HepG2 (cell line): ENCODE results near the gene TIMM8B. TPM values are rescaled to one million over a fixed set of nuclear protein-coding genes. Genes with fewer than 3 reads are reported as not detected.

Experiments used
- ATAC-seq: fragments of 200-7000 bp; cut with Tn5 transposase; 3 replicates; pipeline ENCODE4 v1.9.1; 2020; ENCODE audit warnings: mild to moderate bottlenecking, moderate library complexity
- BruUV-seq: library from RNA; stranded (reverse); fragments of 400-500 nt; replicated peaks from 2 replicates; lab custom pipeline; 2021; lab: Mats Ljungman, UMichigan
- CTCF ChIA-PET: fragments of 300-600 bp; formaldehyde crosslinking; extraction: SDS; loops from one replicate; lab custom pipeline; 2021; ENCODE audit warnings: low total read pairs, inconsistent platforms, low intra/inter-chr PET ratio; lab: Yijun Ruan, JAX
- POLR2A ChIA-PET: fragments of 350-600 bp; sonication (Branson Sonifier 250); formaldehyde crosslinking; loops from one replicate; lab custom pipeline; 2020; ENCODE audit warnings: antibody characterized with exemption, inconsistent platforms; lab: Yijun Ruan, JAX
- DNase-seq: peaks from one replicate; pipeline ENCODE4 v3.0.0-alpha.2; 2015; ENCODE audit warnings: low spot score
- FAIRE-seq: peaks from 3 replicates; lab custom pipeline; 2011; peaks lifted over from hg19 to GRCh38; lab: Jason Lieb, UNC
- H2AFZ ChIP-seq: one replicate; pipeline ENCODE4 v1.6.1; 2011; ENCODE audit warnings: low read length, inconsistent platforms
- H3K27ac ChIP-seq: fragments of 300-600 bp; 3 replicates; pipeline ENCODE4 v1.8.0; 2011; ENCODE audit warnings: mixed run types, mild to moderate bottlenecking, mixed read lengths, low read length, inconsistent platforms; ENCODE audit not compliant: insufficient read depth; ENCODE audit errors: extremely low read length
- H3K27me3 ChIP-seq, 2 experiments: fragments of 200-600 bp in 1 of 2; 2 replicates in 1 of 2; 3 replicates in 1 of 2; pipeline versions ENCODE4 v1.6.0 to v1.8.0; 2011; ENCODE audit warnings: low read length in 2 of 2, mild to moderate bottlenecking in 2 of 2, moderate library complexity in 2 of 2, inconsistent platforms in 1 of 2; ENCODE audit not compliant: insufficient read depth in 2 of 2, control insufficient read depth in 1 of 2
- H3K36me3 ChIP-seq, 2 experiments: fragments of 200-600 bp in 1 of 2; replicated peaks in 1 of 2; 2 replicates in 1 of 2; 3 replicates in 1 of 2; pipeline versions ENCODE4 v1.5.1 to v1.8.0; 2011; ENCODE audit warnings: low read length in 2 of 2, inconsistent platforms in 1 of 2; ENCODE audit not compliant: insufficient read depth in 2 of 2, control insufficient read depth in 1 of 2
- H3K4me1 ChIP-seq: 2 replicates; pipeline ENCODE4 v1.5.1; 2012; ENCODE audit warnings: low read length, inconsistent platforms; ENCODE audit not compliant: insufficient read depth
- H3K4me2 ChIP-seq: 2 replicates; pipeline ENCODE4 v1.6.0; 2011; ENCODE audit warnings: low read depth, low read length, inconsistent platforms
- H3K4me3 ChIP-seq, 3 experiments: fragments of 200-600 bp in 1 of 3; sonication (generic), shearing (Covaris generic) in 1 of 3; replicated peaks in 1 of 3; 2 replicates each; pipeline ENCODE4 v1.5.1; 2011 to 2016; ENCODE audit warnings: low read length in 3 of 3, inconsistent platforms in 2 of 3, low read depth in 2 of 3, mild to moderate bottlenecking in 2 of 3, control low read depth in 1 of 3, mixed read lengths in 1 of 3; ENCODE audit not compliant: insufficient read depth in 1 of 3
- H3K79me2 ChIP-seq: one replicate; pipeline ENCODE4 v1.6.1; 2011; ENCODE audit warnings: low read length, inconsistent platforms; ENCODE audit not compliant: insufficient read depth
- H3K9ac ChIP-seq: 2 replicates; pipeline ENCODE4 v1.6.0; 2011; ENCODE audit warnings: mild to moderate bottlenecking, low read depth, low read length, inconsistent platforms; ENCODE audit not compliant: insufficient read depth
- H3K9me3 ChIP-seq: 2 replicates; pipeline ENCODE4 v1.5.1; 2012; ENCODE audit warnings: mild to moderate bottlenecking, low read length
- H4K20me1 ChIP-seq: 2 replicates; pipeline ENCODE4 v1.6.0; 2011; ENCODE audit warnings: inconsistent platforms, mild to moderate bottlenecking, low read length, moderate library complexity; ENCODE audit not compliant: insufficient read depth
- ATM ChIP-seq: fragments of 450-650 bp; IDR thresholded peaks from 2 replicates; pipeline ENCODE4 v1.7.1; 2017; ENCODE audit warnings: mild to moderate bottlenecking, borderline replicate concordance
- ISL2 ChIP-seq: sonication (generic); formaldehyde crosslinking; IDR thresholded peaks from 2 replicates; pipeline ENCODE4 v1.5.0; 2020; ENCODE audit warnings: missing genetic modification reagents
- LCORL ChIP-seq, 2 experiments: fragments of 450-650 bp in 1 of 2; sonication (generic) in 1 of 2; formaldehyde crosslinking in 1 of 2; IDR thresholded peaks; 2 replicates each; pipeline versions ENCODE4 v1.5.0 to v1.6.1; 2017 to 2020; ENCODE audit warnings: antibody characterized with exemption in 1 of 2, missing genetic modification reagents in 1 of 2
- NFE2 ChIP-seq: sonication (generic); formaldehyde crosslinking; IDR thresholded peaks from 2 replicates; pipeline ENCODE4 v1.4.0; 2020; ENCODE audit warnings: missing genetic modification reagents
- PREB ChIP-seq: sonication (generic); formaldehyde crosslinking; IDR thresholded peaks from 2 replicates; pipeline ENCODE4 v1.4.0; 2020; ENCODE audit warnings: missing genetic modification reagents
- TRIM24 ChIP-seq: sonication (generic); formaldehyde crosslinking; IDR thresholded peaks from 2 replicates; pipeline ENCODE4 v1.8.0; 2022; ENCODE audit warnings: mild to moderate bottlenecking, missing genetic modification reagents
- XBP1 ChIP-seq: sonication (generic); formaldehyde crosslinking; IDR thresholded peaks from 2 replicates; pipeline ENCODE4 v1.5.0; 2020; ENCODE audit warnings: missing genetic modification reagents
- YEATS2 ChIP-seq: sonication (generic); formaldehyde crosslinking; IDR thresholded peaks from 2 replicates; pipeline ENCODE4 v1.4.0; 2020; ENCODE audit warnings: missing genetic modification reagents, borderline replicate concordance
- ZFP41 ChIP-seq: sonication (generic); formaldehyde crosslinking; IDR thresholded peaks from 2 replicates; pipeline ENCODE4 v1.4.0; 2020; ENCODE audit warnings: mild to moderate bottlenecking, missing genetic modification reagents, borderline replicate concordance
- ZNF136 ChIP-seq: sonication (generic); formaldehyde crosslinking; IDR thresholded peaks from 2 replicates; pipeline ENCODE4 v1.8.1; 2022; ENCODE audit warnings: low read depth, mild to moderate bottlenecking, moderate library complexity, missing genetic modification reagents
- ZNF678 ChIP-seq: sonication (generic); formaldehyde crosslinking; IDR thresholded peaks from 2 replicates; pipeline ENCODE4 v1.4.0; 2020; ENCODE audit warnings: mild to moderate bottlenecking, missing genetic modification reagents
- ZNF740 ChIP-seq: sonication (generic); formaldehyde crosslinking; IDR thresholded peaks from 2 replicates; pipeline ENCODE4 v1.4.0; 2020; ENCODE audit warnings: missing genetic modification reagents
- ZNF772 ChIP-seq: sonication (generic); formaldehyde crosslinking; IDR thresholded peaks from 2 replicates; pipeline ENCODE4 v1.5.0; 2020; ENCODE audit warnings: mild to moderate bottlenecking, missing genetic modification reagents
- WGBS: methylation state at CpG from one replicate; pipeline ENCODE4 v1.1.6; 2017; ENCODE audit warnings: low lambda C conversion rate; 5-methylcytosine and 5-hydroxymethylcytosine counted together
- in situ Hi-C: cut with HindIII; loops from 2 replicates; pipeline ENCODE4 v1.10.0; 2017; ENCODE audit warnings: low pct_unique_long_range_greater_than_20kb; ENCODE audit not compliant: extremely low pct_ligation_motif_present
- intact Hi-C: fragments of 100-400 bp; cut with micrococcal nuclease; formaldehyde crosslinking; loops from one replicate; pipeline ENCODE4 v1.10.0; 2022; ENCODE audit not compliant: unreplicated experiment
- polyA plus RNA-seq, 8 experiments: library from polyadenylated mRNA; depleted of rRNA in 3 of 8; stranded (reverse) in 7 of 8; unstranded in 1 of 8; fragments of >200 nt; fragmentation: Illumina TruSeq in 4 of 8; extraction: Trizol in 4 of 8; gene quantifications; 2 replicates each; pipeline versions ENCODE4 v1.2.1 to v1.2.3, GENCODE V29; 2011 to 2016; ENCODE audit warnings: low read depth in 4 of 8, missing spikeins in 1 of 8, mixed read lengths in 1 of 8; ENCODE audit not compliant: insufficient read depth in 1 of 8
- total RNA-seq, 5 experiments: library from RNA; depleted of rRNA; stranded (reverse); fragments of >200 nt; fragmentation: Illumina TruSeq; extraction: Trizol; gene quantifications; 2 replicates each; pipeline ENCODE4 v1.2.3, GENCODE V29; 2016; ENCODE audit warnings: low read depth in 1 of 5
- TF ChIP-seq, protein P1 (sequence below): IDR thresholded peaks from 2 replicates; pipeline ENCODE4 v1.6.1; 2016; ENCODE audit warnings: mild to moderate bottlenecking, missing biosample characterization, missing genetic modification reagents
- TF ChIP-seq, protein P2 (sequence below): sonication (generic); formaldehyde crosslinking; IDR thresholded peaks from 2 replicates; pipeline ENCODE4 v1.4.0; 2020; ENCODE audit warnings: missing genetic modification reagents, borderline replicate concordance

TIMM8B gene
- total and polyA plus RNA-seq, 2 of the 13 experiments (the other 11 are each of a cell fraction or from before 2014, with no cell fraction given): 84.5 to 98.3 TPM

DNA sequence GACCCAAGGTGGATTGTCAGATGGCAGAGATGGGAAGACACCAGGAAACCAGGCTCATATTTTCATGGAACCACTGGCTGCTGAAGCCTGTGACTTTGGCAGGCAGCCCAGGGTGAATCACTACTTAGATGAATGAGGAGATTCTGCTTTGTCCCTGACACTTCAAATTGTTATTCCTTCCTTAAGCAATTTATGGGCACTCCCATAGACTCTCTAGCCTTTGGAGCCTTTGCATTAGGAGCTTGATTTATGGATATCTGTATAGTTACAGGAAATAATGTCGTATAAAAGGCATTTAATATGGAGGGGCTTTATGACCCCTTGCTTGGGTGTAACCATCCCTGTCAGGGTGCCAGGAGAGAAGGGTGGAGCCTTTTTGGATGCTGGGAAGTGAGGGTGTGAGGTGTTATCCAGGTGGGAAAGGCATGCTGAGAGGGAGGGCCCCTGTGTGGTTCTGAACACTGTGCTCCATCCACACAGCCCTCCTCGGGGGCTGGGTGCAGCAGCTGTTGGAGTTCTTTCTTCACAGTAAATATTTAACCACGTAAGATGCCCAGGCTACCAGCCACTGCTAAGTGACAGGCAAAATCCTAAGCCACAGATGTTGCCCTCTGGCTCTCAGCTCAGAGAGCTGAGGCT is 42.0 kb upstream of the TIMM8B start:
- BruUV-seq: no TSS peak
- H3K36me3 ChIP-seq: no peaks in the 10 kb centered on the region
- no peak overlapping the region for H2AFZ ChIP-seq
- no peak overlapping the region for H3K27ac ChIP-seq
- FAIRE-seq (no peak), ATAC-seq (no peak), DNase-seq (no peak)
- WGBS: 12% methylated on average over 2 of the region's 3 CpGs
- TF ChIP-seq TRIM24 (CRISPR knock-in tag) (no peak), ISL2 (CRISPR knock-in tag) (no peak), ZNF678 (CRISPR knock-in tag) (no peak), ZFP41 (CRISPR knock-in tag) (no peak), ZNF772 (CRISPR knock-in tag) (no peak), ATM (no peak), YEATS2 (CRISPR knock-in tag) (no peak), LCORL (IDR thresholded peaks at IDR 0.05) (no peak), LCORL (CRISPR knock-in tag; IDR thresholded peaks at IDR 0.05) (no peak), ZNF740 (CRISPR knock-in tag) (no peak), PREB (CRISPR knock-in tag) (no peak), XBP1 (CRISPR knock-in tag) (no peak), NFE2 (no peak), ZNF136 (CRISPR knock-in tag) (no peak)
- TF ChIP-seq, protein P1, sequence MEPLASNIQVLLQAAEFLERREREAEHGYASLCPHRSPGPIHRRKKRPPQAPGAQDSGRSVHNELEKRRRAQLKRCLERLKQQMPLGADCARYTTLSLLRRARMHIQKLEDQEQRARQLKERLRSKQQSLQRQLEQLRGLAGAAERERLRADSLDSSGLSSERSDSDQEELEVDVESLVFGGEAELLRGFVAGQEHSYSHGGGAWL (CRISPR knock-in tag): no peak
- TF ChIP-seq, protein P2, sequence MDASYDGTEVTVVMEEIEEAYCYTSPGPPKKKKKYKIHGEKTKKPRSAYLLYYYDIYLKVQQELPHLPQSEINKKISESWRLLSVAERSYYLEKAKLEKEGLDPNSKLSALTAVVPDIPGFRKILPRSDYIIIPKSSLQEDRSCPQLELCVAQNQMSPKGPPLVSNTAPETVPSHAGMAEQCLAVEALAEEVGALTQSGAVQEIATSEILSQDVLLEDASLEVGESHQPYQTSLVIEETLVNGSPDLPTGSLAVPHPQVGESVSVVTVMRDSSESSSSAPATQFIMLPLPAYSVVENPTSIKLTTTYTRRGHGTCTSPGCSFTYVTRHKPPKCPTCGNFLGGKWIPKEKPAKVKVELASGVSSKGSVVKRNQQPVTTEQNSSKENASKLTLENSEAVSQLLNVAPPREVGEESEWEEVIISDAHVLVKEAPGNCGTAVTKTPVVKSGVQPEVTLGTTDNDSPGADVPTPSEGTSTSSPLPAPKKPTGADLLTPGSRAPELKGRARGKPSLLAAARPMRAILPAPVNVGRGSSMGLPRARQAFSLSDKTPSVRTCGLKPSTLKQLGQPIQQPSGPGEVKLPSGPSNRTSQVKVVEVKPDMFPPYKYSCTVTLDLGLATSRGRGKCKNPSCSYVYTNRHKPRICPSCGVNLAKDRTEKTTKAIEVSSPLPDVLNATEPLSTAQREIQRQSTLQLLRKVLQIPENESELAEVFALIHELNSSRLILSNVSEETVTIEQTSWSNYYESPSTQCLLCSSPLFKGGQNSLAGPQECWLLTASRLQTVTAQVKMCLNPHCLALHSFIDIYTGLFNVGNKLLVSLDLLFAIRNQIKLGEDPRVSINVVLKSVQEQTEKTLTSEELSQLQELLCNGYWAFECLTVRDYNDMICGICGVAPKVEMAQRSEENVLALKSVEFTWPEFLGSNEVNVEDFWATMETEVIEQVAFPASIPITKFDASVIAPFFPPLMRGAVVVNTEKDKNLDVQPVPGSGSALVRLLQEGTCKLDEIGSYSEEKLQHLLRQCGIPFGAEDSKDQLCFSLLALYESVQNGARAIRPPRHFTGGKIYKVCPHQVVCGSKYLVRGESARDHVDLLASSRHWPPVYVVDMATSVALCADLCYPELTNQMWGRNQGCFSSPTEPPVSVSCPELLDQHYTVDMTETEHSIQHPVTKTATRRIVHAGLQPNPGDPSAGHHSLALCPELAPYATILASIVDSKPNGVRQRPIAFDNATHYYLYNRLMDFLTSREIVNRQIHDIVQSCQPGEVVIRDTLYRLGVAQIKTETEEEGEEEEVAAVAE (CRISPR knock-in tag): no peak
- in situ Hi-C loops: no loop called here
- no peaks in the 10 kb centered on the region for H4K20me1 ChIP-seq
- H3K4me1 ChIP-seq: no peaks in the 10 kb centered on the region
- no peaks in the 10 kb centered on the region for H3K27me3 ChIP-seq
- intact Hi-C loops: no loop called here
- no peak overlapping the region for H3K9ac ChIP-seq
- ChIA-PET CTCF (no interaction called here), POLR2A (no interaction called here)
- H3K4me3 ChIP-seq: no peak overlapping the region
- no peak overlapping the region for H3K4me2 ChIP-seq
- H3K79me2 ChIP-seq: no peaks in the 10 kb centered on the region
- no peaks in the 10 kb centered on the region for H3K9me3 ChIP-seq
